Neuron (in vitro differentiated cells): ENCODE data around the gene ATP13A3.

Experiments
- H2AFZ ChIP-seq: one replicate; pipeline ENCODE4 v1.6.1; 2013; ENCODE audit warnings: low read depth, mild to moderate bottlenecking, inconsistent platforms, low read length, moderate library complexity
- H3K27me3 ChIP-seq: one replicate; pipeline ENCODE4 v1.6.1; 2013; ENCODE audit warnings: low read length; ENCODE audit not compliant: insufficient read depth
- H3K36me3 ChIP-seq: one replicate; pipeline ENCODE4 v1.6.1; 2013; ENCODE audit warnings: low read length; ENCODE audit not compliant: insufficient read depth
- H3K4me1 ChIP-seq: one replicate; pipeline ENCODE4 v1.6.1; 2013; ENCODE audit warnings: low read length; ENCODE audit not compliant: insufficient read depth
- H3K4me3 ChIP-seq: 2 replicates; pipeline ENCODE4 v1.5.1; 2013; ENCODE audit warnings: mild to moderate bottlenecking, low read length, moderate library complexity
- H3K9me3 ChIP-seq: one replicate; pipeline ENCODE4 v1.6.1; 2013; ENCODE audit warnings: low read length

ATP13A3 gene

GRCh38 chr3:194387926-194388418, 98.8 kb downstream of the ATP13A3 start:
- Histone ChIP-seq H3K4me1 (no peaks in the 10 kb centered on the region), H3K36me3 (no peaks in the 10 kb centered on the region), H3K4me3 (no peak overlapping the region), H2AFZ (no peak overlapping the region), H3K27me3 (no peaks in the 10 kb centered on the region), H3K9me3 (peaks cover 9% of the 10 kb centered on the region)

GRCh38 chr3:194387276-194387675, 99.5 kb downstream of the ATP13A3 start:
- Histone ChIP-seq H2AFZ (no peak overlapping the region), H3K9me3 (peaks cover 9% of the 10 kb centered on the region), H3K27me3 (no peaks in the 10 kb centered on the region), H3K4me3 (no peak overlapping the region), H3K4me1 (peaks cover 3% of the 10 kb centered on the region), H3K36me3 (no peaks in the 10 kb centered on the region)

- H3K4me3 ChIP-seq = no peak overlapping the region
- H3K9me3 ChIP-seq = peaks cover 9% of the 10 kb centered on the region
- H3K36me3 ChIP-seq = no peaks in the 10 kb centered on the region
- H3K27me3 ChIP-seq = no peaks in the 10 kb centered on the region
- H2AFZ ChIP-seq = no peak overlapping the region
- H3K4me1 ChIP-seq = peaks cover 4% of the 10 kb centered on the region
Measured at GRCh38 chr3:194386648-194387047, 100.2 kb downstream of the ATP13A3 start.

DNA sequence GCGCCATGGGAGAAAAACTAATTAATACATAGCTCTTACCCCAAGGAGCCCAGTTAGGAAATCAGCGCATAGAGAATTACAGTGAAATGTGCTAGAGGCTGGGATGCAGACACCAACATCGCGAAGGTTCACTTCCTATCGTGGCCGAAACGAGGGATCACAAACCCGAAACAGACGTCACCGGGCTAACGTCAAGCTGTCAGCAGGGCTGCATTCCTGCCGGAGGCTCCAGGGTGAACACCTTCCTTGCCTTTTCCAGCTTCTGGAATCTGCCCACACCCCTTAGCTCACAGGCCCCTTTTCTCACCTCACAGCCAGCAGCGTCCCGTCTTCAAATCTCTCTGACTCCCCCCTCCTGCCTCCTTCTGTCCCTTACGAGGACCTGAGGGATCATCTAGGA, 100.7 kb downstream of the ATP13A3 start:
- H3K36me3 ChIP-seq = no peaks in the 10 kb centered on the region
- no peak overlapping the region for H3K4me3 ChIP-seq
- peaks cover 9% of the 10 kb centered on the region for H3K9me3 ChIP-seq
- H3K27me3 ChIP-seq = no peaks in the 10 kb centered on the region
- peaks cover 4% of the 10 kb centered on the region for H3K4me1 ChIP-seq
- H2AFZ ChIP-seq = no peak overlapping the region

GRCh38 chr3:194384569-194385001, 102.2 kb downstream of the ATP13A3 start:
- Histone ChIP-seq H3K9me3 (peaks cover 9% of the 10 kb centered on the region), H3K4me1 (peaks cover 4% of the 10 kb centered on the region), H2AFZ (no peak overlapping the region), H3K27me3 (peaks cover 4% of the 10 kb centered on the region), H3K36me3 (no peaks in the 10 kb centered on the region), H3K4me3 (no peak overlapping the region)

DNA sequence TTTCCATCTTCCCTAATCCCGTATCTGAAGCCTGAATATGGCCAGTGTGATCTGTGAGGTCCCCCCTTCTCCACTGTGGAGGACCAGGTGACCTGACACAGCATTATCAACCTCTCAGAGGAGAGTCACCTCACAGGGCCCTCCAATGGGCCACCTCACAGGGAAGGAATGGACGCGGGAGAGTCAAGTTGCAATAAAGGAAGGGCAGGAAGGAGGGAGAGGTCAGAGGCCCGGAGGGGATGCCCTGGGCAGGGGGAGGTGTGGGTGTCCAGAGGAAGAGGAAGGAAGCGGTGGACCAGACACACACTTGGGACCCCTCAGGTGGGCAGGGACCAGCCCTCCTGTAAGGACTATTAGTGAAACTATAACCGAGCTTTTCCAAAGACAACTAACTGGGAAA, 102.6 kb downstream of the ATP13A3 start:
- H3K9me3 ChIP-seq = peaks cover 7% of the 10 kb centered on the region
- H2AFZ ChIP-seq = no peak overlapping the region
- H3K27me3 ChIP-seq = peaks cover 4% of the 10 kb centered on the region
- no peaks in the 10 kb centered on the region for H3K36me3 ChIP-seq
- peaks cover 4% of the 10 kb centered on the region for H3K4me1 ChIP-seq
- no peak overlapping the region for H3K4me3 ChIP-seq

DNA sequence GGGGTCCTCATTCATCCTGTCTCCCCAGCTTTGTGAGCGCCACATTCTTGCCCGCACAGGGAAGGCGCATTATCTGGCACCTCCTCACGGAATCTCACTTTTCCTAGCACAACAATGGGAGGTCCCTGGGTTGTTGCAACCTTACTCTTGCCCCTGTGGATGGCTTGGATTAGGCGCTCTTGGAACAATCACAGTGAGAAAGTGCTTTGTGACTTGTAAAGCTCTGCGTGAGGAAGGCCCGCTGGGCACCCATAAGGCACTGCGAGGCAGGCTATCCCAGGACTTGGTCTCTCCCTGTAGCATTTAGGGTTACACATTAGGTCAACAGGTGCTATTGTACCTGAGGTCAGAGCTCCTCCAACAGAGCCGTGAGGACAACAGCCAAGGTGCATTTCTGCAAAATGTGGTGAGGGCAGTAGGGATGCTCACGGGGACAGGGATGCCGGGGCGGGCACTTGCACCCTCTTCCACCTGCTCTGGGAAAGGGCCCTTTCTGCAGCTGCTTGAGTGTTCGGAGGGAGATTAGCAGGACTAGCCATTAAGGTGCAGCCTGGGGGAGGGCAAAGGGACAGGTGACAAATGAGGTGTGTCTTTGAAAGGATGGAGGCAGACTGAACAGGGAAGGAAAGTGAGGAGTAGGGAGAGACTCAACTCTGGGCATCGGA, 103.4 kb downstream of the ATP13A3 start:
- peaks cover 7% of the 10 kb centered on the region for H3K9me3 ChIP-seq
- peaks cover 4% of the 10 kb centered on the region for H3K27me3 ChIP-seq
- H3K4me1 ChIP-seq = peaks cover 4% of the 10 kb centered on the region
- H2AFZ ChIP-seq = no peak overlapping the region
- no peak overlapping the region for H3K4me3 ChIP-seq
- no peaks in the 10 kb centered on the region for H3K36me3 ChIP-seq

GRCh38 chr3:194382892-194383223, 103.9 kb downstream of the ATP13A3 start:
- peaks cover 4% of the 10 kb centered on the region for H3K4me1 ChIP-seq
- H3K27me3 ChIP-seq = peaks cover 4% of the 10 kb centered on the region
- no peaks in the 10 kb centered on the region for H3K36me3 ChIP-seq
- peaks cover 7% of the 10 kb centered on the region for H3K9me3 ChIP-seq
- H3K4me3 ChIP-seq = no peak overlapping the region
- H2AFZ ChIP-seq = no peak overlapping the region

DNA sequence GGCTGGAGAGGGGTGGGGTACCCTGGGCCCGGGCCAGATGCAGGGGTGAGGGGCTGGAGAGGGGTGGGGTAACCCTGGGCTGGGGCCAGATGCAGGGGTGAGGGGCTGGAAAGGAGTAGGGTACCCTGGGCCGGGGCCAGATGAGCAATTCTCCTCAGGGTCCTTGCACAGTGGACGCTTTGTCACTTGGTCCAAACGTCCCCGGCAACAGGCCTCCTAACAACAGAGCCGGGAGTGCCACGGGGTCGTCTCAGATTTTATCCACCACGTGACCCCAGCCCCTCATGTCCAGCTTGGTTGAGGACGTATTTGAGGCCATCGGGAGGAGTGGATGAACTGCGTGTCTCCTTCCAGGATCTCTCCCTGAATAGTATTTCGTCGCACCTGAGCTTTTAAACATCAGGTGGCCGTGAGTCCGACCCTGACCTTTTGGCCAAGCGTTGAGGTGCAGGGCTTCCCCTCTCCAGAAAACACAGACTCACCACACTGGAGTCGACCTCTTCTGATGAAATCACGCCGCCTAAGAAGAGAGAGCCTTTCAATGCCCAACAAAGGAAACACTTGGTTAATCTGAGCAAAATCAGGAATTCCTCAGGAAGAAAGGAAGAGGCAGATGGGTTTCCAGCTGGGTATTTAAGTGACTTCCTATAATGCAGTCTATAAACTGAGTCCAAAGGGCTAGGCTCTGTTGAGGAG, 104.5 kb downstream of the ATP13A3 start:
- Histone ChIP-seq H3K4me1 (peaks cover 4% of the 10 kb centered on the region), H3K27me3 (peaks cover 4% of the 10 kb centered on the region), H2AFZ (no peak overlapping the region), H3K36me3 (no peaks in the 10 kb centered on the region), H3K9me3 (peaks cover 7% of the 10 kb centered on the region), H3K4me3 (no peak overlapping the region)

DNA sequence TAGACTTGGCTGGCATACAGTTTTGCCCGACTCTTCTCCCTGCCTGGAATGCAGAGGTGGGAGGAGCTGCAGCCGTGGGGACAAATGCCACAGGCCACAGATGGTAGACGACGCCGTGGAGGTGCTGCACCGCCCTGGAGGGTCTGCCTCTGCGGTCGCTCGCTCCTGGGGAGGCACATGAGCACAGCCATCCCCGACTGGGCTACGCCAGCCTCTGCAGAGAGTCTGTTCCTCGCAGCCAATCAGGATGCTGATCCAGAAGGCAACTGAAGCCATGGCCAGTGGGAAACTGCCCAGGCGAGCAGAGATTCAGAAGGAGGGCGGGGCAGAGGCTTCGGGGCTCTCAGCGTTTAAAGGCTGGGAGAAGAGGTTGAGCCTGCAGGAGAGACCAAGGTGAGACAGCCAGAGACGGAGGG, 105.3 kb downstream of the ATP13A3 start:
- Histone ChIP-seq H3K27me3 (peaks cover 4% of the 10 kb centered on the region), H3K36me3 (no peaks in the 10 kb centered on the region), H3K4me1 (peaks cover 4% of the 10 kb centered on the region), H3K4me3 (no peak overlapping the region), H3K9me3 (peaks cover 7% of the 10 kb centered on the region), H2AFZ (no peak overlapping the region)

DNA sequence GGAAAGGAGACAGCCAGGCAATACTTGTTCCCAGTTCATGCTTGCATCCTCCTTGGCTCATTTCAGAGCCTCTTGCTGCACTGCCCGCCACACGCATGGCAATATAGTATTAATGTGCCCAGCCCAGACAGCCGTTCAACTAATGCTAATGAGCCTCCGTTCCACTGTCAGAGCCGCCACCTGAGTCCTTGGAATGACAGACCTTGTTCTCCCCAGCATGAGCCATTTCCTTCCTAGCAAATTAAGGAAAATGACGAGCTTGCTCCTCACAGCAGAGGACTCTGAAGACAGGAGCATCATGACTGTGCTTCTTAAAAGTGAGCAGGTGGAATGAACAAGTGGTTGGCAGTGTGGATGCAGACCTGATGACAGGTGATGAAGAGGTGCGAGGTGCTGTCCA, 106.5 kb downstream of the ATP13A3 start:
- Histone ChIP-seq H2AFZ (no peak overlapping the region), H3K4me3 (no peak overlapping the region), H3K4me1 (peaks cover 6% of the 10 kb centered on the region), H3K9me3 (peaks cover 3% of the 10 kb centered on the region), H3K36me3 (no peaks in the 10 kb centered on the region), H3K27me3 (peaks cover 4% of the 10 kb centered on the region)

GRCh38 chr3:194379651-194380050, 107.2 kb downstream of the ATP13A3 start:
- H2AFZ ChIP-seq = no peak overlapping the region
- no peaks in the 10 kb centered on the region for H3K36me3 ChIP-seq
- H3K9me3 ChIP-seq = peaks cover 3% of the 10 kb centered on the region
- H3K4me3 ChIP-seq = no peak overlapping the region
- peaks cover 6% of the 10 kb centered on the region for H3K4me1 ChIP-seq
- H3K27me3 ChIP-seq = peaks cover 4% of the 10 kb centered on the region

DNA sequence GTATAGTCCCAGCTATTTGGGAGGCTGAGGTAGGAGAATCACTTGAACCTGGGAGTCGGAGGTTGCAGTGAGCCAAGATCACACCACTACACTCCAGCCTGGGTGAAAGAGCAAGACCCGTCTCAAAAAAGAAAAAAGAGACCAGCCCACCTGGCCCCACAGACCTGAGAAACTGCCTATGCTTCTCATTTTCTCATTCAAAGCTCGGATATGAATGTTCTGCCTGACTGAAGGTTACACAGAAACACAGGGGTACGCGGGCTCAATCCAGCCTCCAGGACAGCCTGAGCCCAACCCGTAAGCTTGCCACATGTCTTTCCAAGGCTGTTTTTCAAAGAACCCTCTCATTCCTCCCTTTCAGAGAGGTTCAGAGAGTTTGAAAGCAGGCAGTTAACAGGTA, 107.6 kb downstream of the ATP13A3 start:
- Histone ChIP-seq H3K27me3 (peaks cover 4% of the 10 kb centered on the region), H3K9me3 (no peaks in the 10 kb centered on the region), H3K36me3 (no peaks in the 10 kb centered on the region), H3K4me3 (no peak overlapping the region), H3K4me1 (peaks cover 6% of the 10 kb centered on the region), H2AFZ (no peak overlapping the region)
